SK-N-SH (cell line): Measurements from ENCODE around the gene CA5A.
"Not testable (repeated sequence)": the region's sequence is repeated elsewhere in the genome, so short reads cannot be mapped to it uniquely, and the experiment has no call there.

Experiments used
- CTCF ChIP-seq: fragments of 200-600 bp; sonication (generic); IDR thresholded peaks from 2 replicates; pipeline ENCODE4 v1.6.1; 2017; ENCODE audit warnings: antibody characterized with exemption, mild to moderate bottlenecking, moderate library complexity
- ELF1 ChIP-seq: IDR thresholded peaks from 2 replicates; pipeline ENCODE4 v1.4.0; 2012
- RFX5 ChIP-seq: IDR thresholded peaks from 2 replicates; pipeline ENCODE4 v1.6.1; 2012; ENCODE audit warnings: mild to moderate bottlenecking, improper control_type of control experiment, low read length
- TCF12 ChIP-seq: IDR thresholded peaks from 2 replicates; pipeline ENCODE4 v1.4.0; 2012
- TEAD4 ChIP-seq: IDR thresholded peaks from 2 replicates; pipeline ENCODE4 v1.4.0; 2012; ENCODE audit warnings: mild to moderate bottlenecking, borderline replicate concordance; ENCODE audit not compliant: insufficient read depth
- TF ChIP-seq, protein P1 (sequence below): IDR thresholded peaks from 2 replicates; pipeline ENCODE4 v1.6.1; 2012; ENCODE audit warnings: mild to moderate bottlenecking, low read depth, low read length, moderate library complexity

GRCh38 chr16:87889762-87890161 lies 46.6 kb downstream of the CA5A start:
- not testable (repeated sequence) for TF ChIP-seq RFX5, CTCF, TEAD4, TCF12, ELF1
- TF ChIP-seq, protein P1, sequence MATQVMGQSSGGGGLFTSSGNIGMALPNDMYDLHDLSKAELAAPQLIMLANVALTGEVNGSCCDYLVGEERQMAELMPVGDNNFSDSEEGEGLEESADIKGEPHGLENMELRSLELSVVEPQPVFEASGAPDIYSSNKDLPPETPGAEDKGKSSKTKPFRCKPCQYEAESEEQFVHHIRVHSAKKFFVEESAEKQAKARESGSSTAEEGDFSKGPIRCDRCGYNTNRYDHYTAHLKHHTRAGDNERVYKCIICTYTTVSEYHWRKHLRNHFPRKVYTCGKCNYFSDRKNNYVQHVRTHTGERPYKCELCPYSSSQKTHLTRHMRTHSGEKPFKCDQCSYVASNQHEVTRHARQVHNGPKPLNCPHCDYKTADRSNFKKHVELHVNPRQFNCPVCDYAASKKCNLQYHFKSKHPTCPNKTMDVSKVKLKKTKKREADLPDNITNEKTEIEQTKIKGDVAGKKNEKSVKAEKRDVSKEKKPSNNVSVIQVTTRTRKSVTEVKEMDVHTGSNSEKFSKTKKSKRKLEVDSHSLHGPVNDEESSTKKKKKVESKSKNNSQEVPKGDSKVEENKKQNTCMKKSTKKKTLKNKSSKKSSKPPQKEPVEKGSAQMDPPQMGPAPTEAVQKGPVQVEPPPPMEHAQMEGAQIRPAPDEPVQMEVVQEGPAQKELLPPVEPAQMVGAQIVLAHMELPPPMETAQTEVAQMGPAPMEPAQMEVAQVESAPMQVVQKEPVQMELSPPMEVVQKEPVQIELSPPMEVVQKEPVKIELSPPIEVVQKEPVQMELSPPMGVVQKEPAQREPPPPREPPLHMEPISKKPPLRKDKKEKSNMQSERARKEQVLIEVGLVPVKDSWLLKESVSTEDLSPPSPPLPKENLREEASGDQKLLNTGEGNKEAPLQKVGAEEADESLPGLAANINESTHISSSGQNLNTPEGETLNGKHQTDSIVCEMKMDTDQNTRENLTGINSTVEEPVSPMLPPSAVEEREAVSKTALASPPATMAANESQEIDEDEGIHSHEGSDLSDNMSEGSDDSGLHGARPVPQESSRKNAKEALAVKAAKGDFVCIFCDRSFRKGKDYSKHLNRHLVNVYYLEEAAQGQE, result not testable (repeated sequence)
